ENCODE measurements around the gene LRRC4B. TPM values are rescaled to one million over a fixed set of nuclear protein-coding genes. Genes with fewer than 3 reads are reported as not detected.

Gene LRRC4B
- total RNA-seq, 1 donor from 2014 or later = 4.6 TPM

GRCh38 chr19:50513746-50514345 is 54.4 kb downstream of the LRRC4B start, which contains the start of gene ASPDH:
TSS of gene ASPDH (minus strand) at chr19:50513913. CDS start at chr19:50513823, 90 bp downstream.
- intact Hi-C loops (cut with DNase I) = no loop called here
- no peak for DNase-seq
- no peak for ATAC-seq
- no peak within 1 kb of the TSS for H3K27ac ChIP-seq
- no peaks in the 10 kb centered on the region for H3K27me3 ChIP-seq
- no peaks in the 10 kb centered on the region for H3K9me3 ChIP-seq
- H3K36me3 ChIP-seq = no peaks in the 10 kb centered on the region
- peaks cover 9% of the 10 kb centered on the region for H3K4me1 ChIP-seq
- no peak for TF ChIP-seq CTCF (IDR thresholded peaks at IDR 0.05)
- H3K4me3 ChIP-seq = no peak within 1 kb of the TSS

GRCh38 chr19:50512999-50513745 is 55.1 kb downstream of the LRRC4B start:
- Histone ChIP-seq H3K4me3 (no peak overlapping the region), H3K9me3 (no peaks in the 10 kb centered on the region), H3K36me3 (no peaks in the 10 kb centered on the region), H3K4me1 (peaks cover 9% of the 10 kb centered on the region), H3K27me3 (no peaks in the 10 kb centered on the region), H3K27ac (no peak overlapping the region)
- ATAC-seq = no peak
- DNase-seq = no peak
- intact Hi-C loops (cut with DNase I) = no loop called here
- no peak for TF ChIP-seq CTCF (IDR thresholded peaks at IDR 0.05)

- intact Hi-C loops (cut with DNase I) = no loop called here
- DNase-seq = no peak
Measured at GRCh38 chr19:50512112-50512998, 55.9 kb downstream of the LRRC4B start.

GRCh38 chr19:50511069-50511822 is 57.0 kb downstream of the LRRC4B start, which contains the start of gene JOSD2:
TSS of gene JOSD2 (minus strand) at chr19:50511191. CDS start at chr19:50510431, 760 bp downstream.
- H3K4me3 ChIP-seq = peak within 1 kb of the TSS; percentile 84
- intact Hi-C loops (cut with DNase I) = no loop called here
- no peaks in the 10 kb centered on the region for H3K36me3 ChIP-seq
- TF ChIP-seq CTCF (IDR thresholded peaks at IDR 0.05) = no peak
- peak; percentile 99 for DNase-seq
- H3K9me3 ChIP-seq = no peaks in the 10 kb centered on the region
- H3K27me3 ChIP-seq = no peaks in the 10 kb centered on the region
- peak within 1 kb of the TSS; percentile 80 for H3K27ac ChIP-seq
- H3K4me1 ChIP-seq = peaks cover 9% of the 10 kb centered on the region
- ATAC-seq = peak; percentile 95

More at GRCh38 chr19:50512112-50512998, 55.9 kb downstream of the LRRC4B start:
- no peak for TF ChIP-seq CTCF (IDR thresholded peaks at IDR 0.05)
- ATAC-seq = no peak
- no peaks in the 10 kb centered on the region for H3K9me3 ChIP-seq
- peak overlapping the region; percentile 84 for H3K4me3 ChIP-seq
- no peaks in the 10 kb centered on the region for H3K27me3 ChIP-seq
- H3K36me3 ChIP-seq = no peaks in the 10 kb centered on the region
- no peak overlapping the region for H3K27ac ChIP-seq
- peaks cover 9% of the 10 kb centered on the region for H3K4me1 ChIP-seq

GRCh38 chr19:50510700-50511068 is 57.6 kb downstream of the LRRC4B start:
- H3K4me1 ChIP-seq = peaks cover 9% of the 10 kb centered on the region
- H3K27ac ChIP-seq = peak overlapping the region; percentile 80
- DNase-seq = no peak
- no peak for TF ChIP-seq CTCF (IDR thresholded peaks at IDR 0.05)
- peak overlapping the region; percentile 84 for H3K4me3 ChIP-seq
- ATAC-seq = no peak
- H3K36me3 ChIP-seq = no peaks in the 10 kb centered on the region
- H3K9me3 ChIP-seq = no peaks in the 10 kb centered on the region
- intact Hi-C loops (cut with DNase I) = no loop called here
- no peaks in the 10 kb centered on the region for H3K27me3 ChIP-seq
